Fibroblast of skin of left biceps (primary cell): ENCODE results near the gene DAO.

Source experiments
- DNase-seq, 2 experiments: peaks; one replicate each; pipeline ENCODE4 v3.0.0-alpha.2; 2013; ENCODE audit warnings: low read depth in 2 of 2

The DAO gene

DNA sequence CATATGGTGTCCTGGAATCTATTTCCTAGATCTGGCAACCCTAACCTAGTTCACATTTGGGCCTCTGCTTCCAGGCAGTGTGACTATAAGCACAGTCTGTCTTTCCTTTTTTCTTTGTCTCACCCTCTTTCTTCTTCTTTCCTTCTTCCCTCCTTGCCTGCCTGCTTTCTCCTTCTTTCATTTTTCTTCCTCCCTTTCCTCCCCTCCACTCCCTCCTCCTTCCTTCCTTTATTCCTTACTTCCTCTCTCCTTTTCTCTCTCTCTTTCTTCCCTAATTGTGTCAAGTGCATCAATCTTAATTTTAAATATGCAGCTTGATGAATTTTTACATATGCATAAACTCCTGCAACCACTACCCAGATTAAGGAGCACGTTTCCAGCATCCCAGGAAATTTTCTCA lies 4.6 kb upstream of the DAO start:
- DNase-seq = no peak

DNA sequence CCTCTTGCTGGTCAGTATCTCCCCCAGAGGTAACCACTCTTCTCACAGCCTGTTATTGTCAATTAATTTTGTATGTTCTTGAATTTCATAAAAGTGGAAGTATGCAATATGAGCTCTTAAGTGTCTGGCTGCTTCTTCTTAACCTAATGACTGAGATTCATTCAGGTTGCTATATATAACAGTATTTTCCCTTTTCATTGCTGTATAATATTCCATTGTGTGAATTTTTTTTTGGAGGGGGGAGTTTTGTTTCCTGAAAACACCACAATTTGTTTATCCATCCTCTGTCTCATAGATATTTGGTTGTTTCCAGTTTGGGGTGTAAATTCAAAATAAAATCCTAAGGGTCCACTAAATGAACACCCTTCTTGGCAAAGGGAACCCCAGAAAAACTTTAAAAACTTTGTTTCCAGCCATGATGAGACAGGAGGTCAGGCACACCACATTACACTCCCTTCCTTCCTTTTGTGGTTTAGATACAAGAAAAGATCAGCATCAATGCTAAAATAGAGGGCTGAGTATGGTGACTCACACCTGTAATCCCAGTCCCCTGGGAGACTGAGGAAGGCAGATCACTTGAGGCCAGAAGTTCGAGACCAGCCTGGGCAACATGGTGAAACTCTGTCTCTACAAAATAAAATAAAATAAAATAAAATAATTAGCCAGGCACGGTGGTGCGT lies 4.1 kb upstream of the DAO start:
- no peak for DNase-seq

- no peak for DNase-seq
These were observed 3.3 kb upstream of the DAO start for GRCh38 chr12:108876550-108876949.

DNA sequence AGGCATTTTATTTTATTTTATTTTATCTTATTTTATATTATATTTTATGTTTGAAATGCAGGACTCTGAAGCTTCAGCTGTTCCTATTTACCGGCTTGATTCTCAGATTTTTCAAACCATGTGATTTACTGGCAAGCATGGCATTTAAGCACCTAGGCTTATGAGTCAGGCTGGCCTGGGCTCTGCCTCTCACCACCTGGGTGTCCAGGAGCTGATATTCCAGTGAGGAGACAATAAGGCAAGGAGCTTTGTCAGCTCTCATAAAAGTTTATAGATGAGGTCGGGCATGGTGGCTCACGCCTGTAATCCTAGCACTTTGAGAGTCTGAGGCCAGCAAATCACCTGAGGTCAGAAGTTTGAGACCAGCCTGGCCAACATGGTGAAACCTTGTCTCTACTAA lies 2.1 kb downstream of the DAO start:
- no peak for DNase-seq

- DNase-seq = no peak
These were observed 4.5 kb downstream of the DAO start for GRCh38 chr12:108884116-108885012.

DNA sequence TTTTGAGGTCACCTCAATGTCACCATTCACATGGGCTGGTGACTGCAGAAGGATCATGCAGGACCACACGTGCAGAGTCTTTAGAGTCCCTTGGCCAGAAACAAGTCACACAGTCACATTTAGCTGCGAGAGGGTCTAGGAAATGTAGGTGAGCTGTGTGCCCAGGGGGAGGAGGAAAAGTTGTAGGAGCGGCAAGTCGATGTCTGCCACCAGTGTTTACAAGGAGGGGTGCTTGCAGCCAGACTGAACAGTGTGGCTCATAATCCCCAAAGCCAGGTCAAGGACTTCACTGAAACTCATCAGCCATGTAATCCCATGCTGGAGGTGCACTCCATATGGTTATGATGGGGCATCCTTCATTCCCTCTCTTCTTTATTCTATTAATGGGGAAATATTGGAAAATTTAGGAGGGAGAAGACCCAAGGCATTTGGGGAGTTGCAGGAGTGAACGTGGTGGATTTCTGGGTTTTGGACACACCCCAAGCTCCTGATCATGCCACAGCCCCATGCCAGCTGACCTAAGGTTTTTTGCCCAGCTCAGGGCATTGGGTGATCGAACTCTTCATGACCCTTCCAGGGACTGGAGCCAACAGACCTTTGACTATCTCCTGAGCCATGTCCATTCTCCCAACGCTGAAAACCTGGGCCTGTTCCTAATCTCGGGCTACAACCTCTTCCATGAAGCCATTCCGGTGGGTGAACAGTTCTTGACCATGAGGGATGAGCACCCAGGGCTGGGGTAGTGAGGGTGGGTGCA lies 7.2 kb downstream of the DAO start:
- DNase-seq = no peak

DNA sequence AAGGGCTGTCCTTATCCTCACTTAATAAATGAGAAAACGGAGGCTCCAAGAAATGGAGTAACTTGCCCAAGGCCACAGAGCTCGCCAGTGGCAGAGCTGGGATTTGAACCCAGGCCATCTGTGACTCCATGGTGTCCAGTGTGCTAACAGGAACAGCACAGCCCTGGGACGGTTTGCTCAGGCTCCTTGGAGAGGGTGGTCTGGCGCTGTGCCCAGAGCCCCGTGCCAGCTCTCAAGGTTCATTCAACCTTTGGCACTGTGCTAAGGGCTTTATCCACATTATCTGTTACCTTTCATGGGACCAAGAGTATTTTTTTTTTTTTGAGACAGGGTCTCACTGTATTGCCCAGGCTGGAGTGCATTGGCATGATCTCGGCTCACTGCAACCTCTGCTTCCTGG lies 8.1 kb downstream of the DAO start:
- DNase-seq = no peak

GRCh38 chr12:108890208-108890607 lies 10.3 kb downstream of the DAO start:
- DNase-seq = no peak

- DNase-seq = no peak
These were observed 15.4 kb downstream of the DAO start for GRCh38 chr12:108895220-108895802.

DNA sequence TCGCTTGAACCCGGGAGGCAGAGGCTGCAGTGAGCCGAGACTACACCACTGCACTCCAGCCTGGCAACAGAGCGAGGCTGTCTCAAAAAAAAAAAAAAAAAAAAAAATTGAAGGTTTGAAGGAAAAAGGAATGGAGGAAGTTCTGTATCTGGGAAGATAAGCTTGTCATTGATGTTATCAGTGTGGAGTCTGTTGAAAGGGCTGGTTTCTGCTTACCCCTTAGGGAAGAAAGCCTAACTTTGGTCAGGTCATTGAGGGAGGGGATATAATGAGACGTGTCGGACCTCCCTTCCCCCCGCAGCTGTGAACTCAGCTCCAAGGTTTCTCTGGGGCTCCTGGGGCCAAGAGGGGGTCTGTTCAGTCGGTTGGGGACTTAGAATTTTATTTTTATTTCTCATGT lies 16.4 kb downstream of the DAO start:
- DNase-seq = no peak

- no peak for DNase-seq
These were observed 16.9 kb downstream of the DAO start for GRCh38 chr12:108896817-108897216.

GRCh38 chr12:108899145-108899544 lies 19.3 kb downstream of the DAO start:
- DNase-seq = no peak

- DNase-seq = no peak
These were observed 25.8 kb downstream of the DAO start for GRCh38 chr12:108905725-108906124.

GRCh38 chr12:108906971-108907370 lies 27.1 kb downstream of the DAO start:
- DNase-seq = no peak

DNA sequence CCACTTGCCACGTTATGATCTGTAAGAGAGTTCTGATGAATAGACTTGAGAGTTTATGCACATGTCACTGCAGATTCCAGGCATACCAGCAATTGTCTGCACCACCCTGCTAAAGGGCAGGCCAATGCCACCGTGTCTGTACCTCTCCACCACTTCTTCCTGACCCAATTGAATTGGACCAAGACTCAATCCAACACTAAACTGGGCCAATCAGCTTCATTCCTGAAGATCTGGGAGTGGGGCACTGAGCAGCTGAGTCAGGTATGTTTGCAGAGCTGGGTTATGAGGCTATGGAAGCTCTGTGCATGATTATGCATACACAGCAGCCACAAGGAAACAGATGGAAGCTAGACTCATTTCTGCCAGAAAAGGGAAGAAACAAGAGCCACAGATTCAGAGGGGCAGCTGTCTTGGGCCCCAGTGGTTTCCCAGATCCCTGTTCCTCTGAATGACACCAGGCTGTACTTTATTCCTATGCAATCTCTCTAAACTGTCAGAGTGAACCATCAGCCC lies 28.0 kb downstream of the DAO start:
- no peak for DNase-seq

DNA sequence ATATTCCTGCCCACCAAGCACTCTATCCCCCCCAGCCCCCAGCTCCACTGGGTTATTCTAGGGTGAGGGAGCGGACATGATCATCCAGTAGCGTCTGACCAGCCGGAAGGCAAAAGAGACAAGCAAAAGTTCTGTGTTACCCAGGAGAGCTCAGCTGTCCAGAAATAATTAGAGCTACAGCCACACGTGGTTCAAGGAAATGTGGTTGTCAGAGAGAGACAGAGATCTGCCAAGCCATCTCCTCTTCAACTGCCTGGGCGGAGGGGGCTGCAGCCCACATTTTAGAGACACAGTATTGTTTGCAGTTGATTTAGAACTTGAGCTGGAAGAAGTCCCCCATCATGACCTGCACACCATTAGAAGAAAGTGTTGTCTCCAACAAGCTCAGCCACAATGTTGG lies 30.4 kb downstream of the DAO start:
- no peak for DNase-seq

GRCh38 chr12:108911915-108912314 lies 32.0 kb downstream of the DAO start:
- no peak for DNase-seq

GRCh38 chr12:108912361-108912760 lies 32.5 kb downstream of the DAO start:
- no peak for DNase-seq

- DNase-seq = no peak
These were observed 34.2 kb downstream of the DAO start for GRCh38 chr12:108914121-108914531.

GRCh38 chr12:108915632-108916133 lies 35.8 kb downstream of the DAO start:
- DNase-seq = no peak

DNA sequence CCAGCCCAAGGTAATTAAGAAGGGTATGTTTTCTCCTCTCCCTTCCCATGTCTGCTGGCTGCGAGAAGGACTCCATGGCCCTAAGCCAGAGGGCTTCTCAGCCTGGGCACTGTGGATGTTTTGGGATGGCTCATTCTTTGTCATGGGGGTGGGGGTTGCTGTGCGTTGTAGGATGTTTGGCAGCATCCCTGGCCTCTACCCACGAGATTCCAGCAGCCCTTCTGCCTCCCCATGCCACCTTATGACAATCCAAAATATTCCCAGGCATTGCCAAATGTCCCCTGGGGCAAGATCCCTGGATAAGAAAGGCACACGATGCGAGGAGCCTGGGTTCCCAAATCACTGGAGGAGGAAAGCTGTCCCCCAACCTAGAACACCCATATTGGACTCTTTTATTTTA lies 36.4 kb downstream of the DAO start:
- no peak for DNase-seq

- no peak for DNase-seq
These were observed 38.3 kb downstream of the DAO start for GRCh38 chr12:108918206-108918605.
